ENCODE data around the gene GPR137B. TPM values are rescaled to one million over a fixed set of nuclear protein-coding genes. Genes with fewer than 3 reads are reported as not detected.

Gene GPR137B
- total RNA-seq, 1 donor from 2014 or later, result 36.8 TPM

DNA sequence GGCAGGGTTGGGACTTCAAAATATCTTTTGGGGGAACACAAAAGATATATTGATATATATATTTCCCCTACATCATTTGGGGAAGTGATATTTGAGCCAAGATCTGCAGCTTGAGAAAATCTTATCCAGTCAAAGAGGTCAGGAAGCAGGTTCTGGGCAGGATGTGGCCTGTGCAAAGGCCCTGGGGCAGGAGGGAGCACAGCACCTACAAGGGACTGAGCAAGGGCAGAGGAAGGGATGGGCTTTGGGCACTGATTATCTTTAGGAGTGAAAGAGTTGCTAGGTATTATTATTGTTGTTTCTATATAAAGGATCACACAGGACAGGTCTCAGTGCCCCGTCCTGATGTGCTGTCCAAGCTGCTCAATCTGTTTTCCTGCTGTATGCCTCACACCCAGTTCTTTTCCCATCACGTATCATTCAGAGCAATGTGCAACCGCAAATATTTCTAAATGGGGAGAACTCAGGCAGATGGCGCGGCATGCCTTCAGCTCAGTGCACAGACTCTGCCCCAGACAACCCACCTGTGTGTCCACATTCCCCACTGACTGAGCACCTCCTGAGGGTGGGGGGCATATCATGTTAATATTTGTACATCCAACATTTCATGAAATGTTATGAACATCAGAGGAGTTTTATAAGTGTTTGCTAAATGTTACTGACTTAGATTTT is 28.1 kb upstream of the GPR137B start:
- DNase-seq (ENCODE audit: low spot score), result no peak

DNA sequence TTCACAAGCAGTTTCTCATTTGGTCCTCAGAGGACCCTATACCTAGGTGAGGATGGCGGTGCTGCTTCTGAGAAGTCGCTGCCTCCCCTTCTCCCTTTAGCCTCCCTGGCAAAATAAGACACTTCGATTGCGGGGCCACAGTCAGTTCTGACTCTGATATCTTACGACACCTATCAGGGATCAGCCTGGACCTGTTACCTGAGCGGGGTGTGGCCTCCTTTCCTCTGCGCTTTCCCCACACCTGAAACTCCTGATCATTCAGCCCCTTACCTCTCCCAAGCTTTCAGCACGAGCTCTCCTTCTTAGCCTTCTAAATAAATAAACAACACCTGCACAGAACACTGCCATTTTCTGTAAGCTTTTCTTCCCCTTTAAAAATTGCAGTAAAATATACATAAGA is 24.6 kb upstream of the GPR137B start:
- DNase-seq (ENCODE audit: low spot score), result no peak

DNA sequence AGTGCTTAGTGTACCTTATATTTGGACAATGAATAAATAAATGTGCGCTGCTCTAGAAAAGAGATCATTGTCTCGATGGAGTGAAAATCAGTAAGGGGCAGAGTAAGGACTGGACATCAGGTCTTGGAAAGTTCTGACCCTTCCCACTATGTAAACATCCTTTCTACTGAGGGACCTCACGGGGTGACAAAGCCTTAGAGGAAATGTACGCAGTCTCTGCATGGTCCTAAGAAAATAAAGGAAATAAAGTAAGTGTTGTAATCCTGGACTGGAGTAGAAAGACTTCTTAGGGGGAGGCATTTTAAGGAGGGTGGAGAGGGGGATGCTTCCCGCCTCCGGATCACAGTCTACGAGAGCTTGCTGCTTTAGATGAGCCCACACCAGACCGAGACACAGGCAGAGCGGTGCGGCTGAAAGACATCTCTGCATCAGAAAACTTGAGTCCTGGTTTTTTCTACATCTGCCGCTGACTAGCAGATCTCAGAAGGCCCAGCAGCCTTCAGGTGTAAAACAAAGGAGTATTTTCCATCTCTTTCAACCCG is 22.3 kb upstream of the GPR137B start:
- DNase-seq (ENCODE audit: low spot score), result no peak

DNA sequence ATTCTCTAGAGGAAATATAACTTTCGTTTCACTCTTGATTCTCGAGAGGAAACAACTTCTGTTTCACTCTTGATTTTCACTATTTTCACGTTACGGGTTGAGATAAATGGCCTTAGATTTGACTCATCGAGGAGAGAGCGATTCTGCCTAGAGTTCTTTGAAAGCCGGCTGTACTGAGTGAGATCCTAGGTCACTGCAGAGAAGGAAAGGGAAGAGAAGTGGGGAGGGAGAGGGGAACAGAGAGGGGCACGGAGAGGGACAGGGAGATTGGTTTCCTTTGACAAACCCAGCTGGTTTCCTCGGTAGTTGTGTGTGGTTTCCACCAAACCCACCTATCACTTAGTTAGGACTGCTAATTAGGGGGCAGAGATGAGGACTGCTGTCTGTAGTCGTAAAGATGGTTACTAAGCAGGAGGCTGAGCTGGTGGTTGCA is 21.6 kb upstream of the GPR137B start:
- DNase-seq (ENCODE audit: low spot score), result no peak

- DNase-seq (ENCODE audit: low spot score), result no peak
Measured at GRCh38 chr1:236122176-236122575, 20.2 kb upstream of the GPR137B start.

- DNase-seq (ENCODE audit: low spot score), result no peak
Measured at GRCh38 chr1:236123563-236123962, 18.8 kb upstream of the GPR137B start.

DNA sequence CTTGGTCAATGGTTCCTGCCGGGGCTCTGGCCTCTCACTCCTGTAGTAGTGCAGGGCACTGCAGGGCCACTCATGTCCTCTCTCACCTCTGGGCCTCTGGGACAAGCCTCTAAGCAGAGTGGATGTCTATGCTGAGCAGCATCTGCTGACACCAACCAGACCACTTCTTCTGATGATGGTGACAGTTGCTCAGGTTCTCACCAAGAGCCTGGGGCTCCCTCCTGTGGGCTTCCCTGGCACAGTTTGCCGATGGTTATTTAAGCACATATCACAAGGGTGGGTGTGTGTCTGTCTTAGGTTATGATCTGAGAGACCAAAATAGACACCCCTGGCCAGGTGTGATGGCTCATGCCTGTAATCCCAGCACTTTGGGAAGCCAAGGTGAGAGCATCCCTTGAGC is 17.4 kb upstream of the GPR137B start:
- no peak for DNase-seq (ENCODE audit: low spot score)

GRCh38 chr1:236127045-236127444 is 15.3 kb upstream of the GPR137B start:
- no peak for DNase-seq (ENCODE audit: low spot score)

GRCh38 chr1:236128646-236129178 is 13.6 kb upstream of the GPR137B start:
- no peak for DNase-seq (ENCODE audit: low spot score)

- DNase-seq (ENCODE audit: low spot score), result no peak
Measured at GRCh38 chr1:236129306-236129705, 13.0 kb upstream of the GPR137B start.

DNA sequence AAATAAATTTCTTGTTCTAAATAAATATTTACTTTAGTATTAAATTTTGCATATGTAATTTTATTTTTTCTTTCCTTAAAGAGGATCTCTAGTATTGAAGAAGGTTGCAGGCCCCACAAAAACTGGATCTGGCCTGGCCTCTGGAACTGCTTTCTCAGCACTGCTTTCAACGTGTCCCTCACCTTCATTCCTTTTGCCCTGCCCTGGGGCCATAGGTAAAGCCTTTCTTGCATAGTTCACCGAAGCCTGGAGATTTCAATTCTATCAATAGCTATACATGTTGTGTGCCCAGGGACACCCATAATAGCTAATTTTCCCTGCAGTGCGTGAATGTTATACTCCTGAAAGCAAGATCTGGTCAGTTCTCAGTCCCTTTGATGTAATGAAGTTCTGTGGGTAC is 12.0 kb upstream of the GPR137B start:
- no peak for DNase-seq (ENCODE audit: low spot score)

DNA sequence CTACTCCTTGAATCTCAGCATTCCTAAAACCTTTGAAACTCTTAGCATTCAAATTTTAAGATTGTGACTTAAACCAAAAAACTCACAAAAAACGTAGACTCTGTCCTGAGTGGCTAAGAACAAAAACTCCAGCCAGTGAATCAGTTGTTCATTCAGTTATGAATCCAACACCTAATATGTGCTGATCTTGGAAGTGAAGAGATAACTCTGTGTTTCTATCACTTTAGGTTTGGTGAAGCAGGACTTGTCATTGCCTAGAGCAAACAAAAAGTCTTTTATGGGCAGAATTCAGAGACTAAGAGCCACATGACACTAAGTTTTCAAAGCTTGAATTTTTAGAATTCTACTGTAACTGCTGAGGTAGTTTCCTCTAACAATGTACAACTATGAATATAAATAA is 10.4 kb upstream of the GPR137B start:
- no peak for DNase-seq (ENCODE audit: low spot score)

GRCh38 chr1:236132420-236133046 is 9.8 kb upstream of the GPR137B start:
- DNase-seq (ENCODE audit: low spot score), result no peak

DNA sequence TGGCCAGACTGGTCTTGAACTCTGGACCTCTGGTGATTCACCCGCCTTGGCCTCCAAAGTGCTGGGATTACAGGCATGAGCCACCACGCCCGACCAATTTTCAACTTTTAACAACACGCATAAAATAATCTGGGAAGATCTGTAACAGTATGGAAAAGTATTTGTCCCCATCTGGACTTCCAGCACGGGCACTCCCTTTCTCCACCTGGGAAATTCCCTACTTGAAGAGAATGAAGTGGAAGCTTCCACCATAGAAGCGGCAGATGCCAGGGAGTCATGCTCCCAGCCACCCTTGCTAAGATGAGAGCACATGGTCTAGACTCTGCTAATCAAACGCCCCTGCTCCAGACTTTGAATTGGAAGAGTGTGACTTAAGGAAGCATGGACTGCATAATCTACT is 9.0 kb upstream of the GPR137B start:
- no peak for DNase-seq (ENCODE audit: low spot score)

DNA sequence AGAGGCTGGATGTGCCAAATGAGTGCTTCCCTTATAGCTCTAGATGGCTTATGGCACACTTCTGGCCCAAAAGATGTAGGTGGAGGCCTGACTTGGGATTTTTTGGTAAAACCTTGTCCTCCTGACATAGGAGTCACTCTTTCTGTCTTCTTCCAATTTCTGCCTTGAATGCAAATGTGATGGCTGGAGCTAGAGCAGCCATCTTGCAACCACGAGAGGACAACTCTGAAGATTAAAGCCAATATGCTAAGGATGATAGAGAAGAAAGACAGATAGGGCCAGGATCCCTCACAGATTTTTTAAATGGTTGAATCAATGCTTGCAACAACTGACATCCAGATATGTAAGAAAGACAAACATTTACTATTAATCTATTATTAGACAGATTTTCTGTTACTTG is 8.5 kb upstream of the GPR137B start:
- no peak for DNase-seq (ENCODE audit: low spot score)

GRCh38 chr1:236137285-236137852 is 5.0 kb upstream of the GPR137B start:
- DNase-seq (ENCODE audit: low spot score), result no peak

- DNase-seq (ENCODE audit: low spot score), result no peak
Measured at GRCh38 chr1:236139495-236139894, 2.8 kb upstream of the GPR137B start.

DNA sequence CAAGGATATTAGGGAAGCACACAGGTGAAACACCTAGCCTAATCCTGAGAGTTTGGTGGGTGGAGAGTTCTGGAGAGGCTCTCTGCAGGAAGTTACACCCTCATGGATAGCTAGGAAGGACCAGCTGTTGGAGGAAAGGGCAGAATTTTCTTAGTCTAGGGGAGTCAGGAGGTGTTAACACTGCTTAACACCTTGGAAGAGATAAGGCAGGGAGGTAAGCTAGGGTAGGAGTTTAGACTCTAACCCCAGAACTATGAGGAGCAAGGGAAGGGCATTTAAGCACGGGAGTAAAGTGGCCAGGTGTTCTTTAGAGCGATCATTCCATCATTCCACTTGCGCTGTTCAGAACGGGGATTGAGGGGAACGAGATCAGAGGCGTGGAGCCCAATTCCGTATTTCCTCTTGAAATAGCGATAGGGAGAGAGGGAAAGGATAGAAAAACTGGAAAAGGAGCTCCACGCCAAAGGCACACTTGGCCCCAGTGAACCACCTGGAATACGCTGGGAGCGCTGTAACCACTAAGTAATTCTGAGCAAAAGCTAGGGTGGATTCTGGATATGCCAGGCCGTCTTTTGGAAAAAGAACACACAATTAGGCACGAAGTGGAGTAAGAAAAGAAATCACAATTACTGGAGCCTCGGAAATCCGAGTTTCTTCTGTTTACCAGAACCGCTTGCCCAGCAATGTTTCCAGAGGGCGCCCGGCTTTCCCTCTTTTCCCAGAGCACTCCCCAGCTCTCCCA is 1.5 kb upstream of the GPR137B start:
- DNase-seq (ENCODE audit: low spot score), result no peak

- DNase-seq (ENCODE audit: low spot score), result no peak
Measured at GRCh38 chr1:236141447-236142252, 689 bp upstream of the GPR137B start.

DNA sequence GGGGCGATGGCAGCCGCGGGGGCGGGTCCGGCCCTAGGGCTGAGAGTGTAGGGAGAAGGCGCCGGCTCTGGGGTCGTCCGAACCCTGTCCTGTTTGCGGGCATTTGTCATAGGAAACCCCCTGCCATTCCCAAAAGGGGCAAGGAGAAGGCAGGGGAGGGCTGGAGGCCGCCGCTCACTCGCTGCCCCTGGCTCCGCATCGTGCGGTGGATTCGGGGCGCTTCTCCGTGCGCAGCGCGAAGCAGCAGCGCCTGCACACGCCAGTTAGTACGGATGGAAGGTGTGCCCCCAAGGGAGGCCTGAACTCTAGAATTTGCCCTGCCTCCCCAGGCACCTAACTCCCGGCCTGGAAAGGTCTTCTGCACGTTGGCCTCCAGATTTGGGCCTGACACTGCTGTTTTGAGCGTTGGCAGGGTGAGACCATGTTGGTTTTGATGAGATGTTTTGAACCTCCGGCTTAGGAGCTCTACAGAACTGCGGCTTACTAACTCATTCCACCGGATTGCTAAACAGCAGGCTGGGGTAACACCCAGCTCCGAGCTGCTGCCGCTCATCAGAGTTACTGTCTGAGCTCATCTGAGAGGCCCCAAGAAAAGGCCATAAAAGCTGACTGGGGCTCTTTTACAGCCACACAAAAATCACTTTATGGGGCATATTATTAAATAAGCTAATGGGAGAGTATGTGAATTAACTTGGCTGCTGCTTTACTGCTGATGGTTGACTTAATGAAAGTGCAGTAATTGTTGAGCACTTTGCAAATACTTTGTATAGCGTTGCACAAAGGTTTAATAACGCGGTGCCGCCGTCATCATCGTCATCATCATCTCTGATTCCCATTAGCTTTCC is 987 bp downstream of the GPR137B start:
- no peak for DNase-seq (ENCODE audit: low spot score)
